BE2C (cell line): ENCODE results near the gene ANKRD28.

Experiments used
- DNase-seq: peaks from one replicate; pipeline ENCODE4 v3.0.0-alpha.2; 2020
- H3K27me3 ChIP-seq: fragments of 250-450 bp; sonication (Bioruptor Pico); 2 replicates; pipeline ENCODE4 v1.5.1; 2020; ENCODE audit warnings: mild to moderate bottlenecking
- H3K36me3 ChIP-seq: fragments of 250-450 bp; sonication (Bioruptor Pico); 2 replicates; pipeline ENCODE4 v1.5.1; 2020; ENCODE audit warnings: mild to moderate bottlenecking
- H3K4me1 ChIP-seq: fragments of 250-450 bp; sonication (Bioruptor Pico); 2 replicates; pipeline ENCODE4 v1.5.1; 2020
- H3K4me3 ChIP-seq: 2 replicates; pipeline ENCODE4 v1.5.1; 2011; ENCODE audit warnings: low read depth, low read length
- H3K9me3 ChIP-seq: fragments of 250-450 bp; sonication (Bioruptor Pico); 2 replicates; pipeline ENCODE4 v1.5.1; 2020
- CTCF ChIP-seq: IDR thresholded peaks from 2 replicates; pipeline ENCODE4 v1.5.1; 2012; ENCODE audit warnings: mild to moderate bottlenecking, low read depth, low read length

Gene ANKRD28

GRCh38 chr3:15694628-15695027, 103.2 kb downstream of the ANKRD28 start:
- DNase-seq: no peak
- Histone ChIP-seq H3K36me3 (no peaks in the 10 kb centered on the region), H3K4me1 (no peaks in the 10 kb centered on the region), H3K27me3 (no peaks in the 10 kb centered on the region), H3K9me3 (no peaks in the 10 kb centered on the region), H3K4me3 (no peak overlapping the region)
- TF ChIP-seq CTCF: no peak

GRCh38 chr3:15693355-15693754, 104.4 kb downstream of the ANKRD28 start:
- no peak for DNase-seq
- TF ChIP-seq CTCF: no peak
- Histone ChIP-seq H3K36me3 (no peaks in the 10 kb centered on the region), H3K4me3 (no peak overlapping the region), H3K27me3 (no peaks in the 10 kb centered on the region), H3K4me1 (no peaks in the 10 kb centered on the region), H3K9me3 (no peaks in the 10 kb centered on the region)

- H3K4me3 ChIP-seq: no peak overlapping the region
- no peaks in the 10 kb centered on the region for H3K9me3 ChIP-seq
- DNase-seq: no peak
- no peaks in the 10 kb centered on the region for H3K36me3 ChIP-seq
- TF ChIP-seq CTCF: no peak
- H3K27me3 ChIP-seq: no peaks in the 10 kb centered on the region
- H3K4me1 ChIP-seq: peaks cover 5% of the 10 kb centered on the region; the same call in 1 of the 2 replicates
These were observed 107.0 kb downstream of the ANKRD28 start for GRCh38 chr3:15690748-15691147.

GRCh38 chr3:15690230-15690629, 107.5 kb downstream of the ANKRD28 start:
- TF ChIP-seq CTCF: no peak
- no peaks in the 10 kb centered on the region for H3K36me3 ChIP-seq
- no peak for DNase-seq

GRCh38 chr3:15685927-15686326, 111.9 kb downstream of the ANKRD28 start:
- H3K27me3 ChIP-seq: no peaks in the 10 kb centered on the region
- no peaks in the 10 kb centered on the region for H3K36me3 ChIP-seq
- no peak for TF ChIP-seq CTCF
- H3K9me3 ChIP-seq: no peaks in the 10 kb centered on the region
- DNase-seq: peak; percentile 33
- peaks cover 5% of the 10 kb centered on the region; the same call in 1 of the 2 replicates for H3K4me1 ChIP-seq
- no peak overlapping the region for H3K4me3 ChIP-seq

More at GRCh38 chr3:15690230-15690629, 107.5 kb downstream of the ANKRD28 start:
- Histone ChIP-seq H3K4me3 (no peak overlapping the region), H3K4me1 (peaks cover 5% of the 10 kb centered on the region; the same call in 1 of the 2 replicates), H3K9me3 (no peaks in the 10 kb centered on the region), H3K27me3 (no peaks in the 10 kb centered on the region)

GRCh38 chr3:15683253-15683652, 114.5 kb downstream of the ANKRD28 start:
- Histone ChIP-seq H3K36me3 (no peaks in the 10 kb centered on the region), H3K9me3 (no peaks in the 10 kb centered on the region), H3K27me3 (no peaks in the 10 kb centered on the region), H3K4me1 (peaks cover 5% of the 10 kb centered on the region; the same call in 1 of the 2 replicates), H3K4me3 (no peak overlapping the region)
- DNase-seq: no peak
- no peak for TF ChIP-seq CTCF
